Esophagus squamous epithelium (tissue), 4 donors: ENCODE data around the gene SLC18B1.

Experiments
- POLR2A ChIP-seq, 4 donors: fragments of 450-650 bp; IDR thresholded peaks; one replicate each; pipeline ENCODE4 v1.6.1; 2017; ENCODE audit warnings: antibody characterized with exemption in 4 of 4, mild to moderate bottlenecking in 4 of 4, moderate library complexity in 3 of 4
- TF ChIP-seq, protein P1 (sequence below), 6 experiments: fragments of 450-650 bp in 4 of 6; fragments of 200-600 bp in 2 of 6; sonication (generic) in 2 of 6; IDR thresholded peaks; one replicate each; pipeline ENCODE4 v1.5.1; 2016 to 2019; ENCODE audit warnings: antibody characterized with exemption in 6 of 6, mild to moderate bottlenecking in 4 of 6, moderate library complexity in 4 of 6

DNA sequence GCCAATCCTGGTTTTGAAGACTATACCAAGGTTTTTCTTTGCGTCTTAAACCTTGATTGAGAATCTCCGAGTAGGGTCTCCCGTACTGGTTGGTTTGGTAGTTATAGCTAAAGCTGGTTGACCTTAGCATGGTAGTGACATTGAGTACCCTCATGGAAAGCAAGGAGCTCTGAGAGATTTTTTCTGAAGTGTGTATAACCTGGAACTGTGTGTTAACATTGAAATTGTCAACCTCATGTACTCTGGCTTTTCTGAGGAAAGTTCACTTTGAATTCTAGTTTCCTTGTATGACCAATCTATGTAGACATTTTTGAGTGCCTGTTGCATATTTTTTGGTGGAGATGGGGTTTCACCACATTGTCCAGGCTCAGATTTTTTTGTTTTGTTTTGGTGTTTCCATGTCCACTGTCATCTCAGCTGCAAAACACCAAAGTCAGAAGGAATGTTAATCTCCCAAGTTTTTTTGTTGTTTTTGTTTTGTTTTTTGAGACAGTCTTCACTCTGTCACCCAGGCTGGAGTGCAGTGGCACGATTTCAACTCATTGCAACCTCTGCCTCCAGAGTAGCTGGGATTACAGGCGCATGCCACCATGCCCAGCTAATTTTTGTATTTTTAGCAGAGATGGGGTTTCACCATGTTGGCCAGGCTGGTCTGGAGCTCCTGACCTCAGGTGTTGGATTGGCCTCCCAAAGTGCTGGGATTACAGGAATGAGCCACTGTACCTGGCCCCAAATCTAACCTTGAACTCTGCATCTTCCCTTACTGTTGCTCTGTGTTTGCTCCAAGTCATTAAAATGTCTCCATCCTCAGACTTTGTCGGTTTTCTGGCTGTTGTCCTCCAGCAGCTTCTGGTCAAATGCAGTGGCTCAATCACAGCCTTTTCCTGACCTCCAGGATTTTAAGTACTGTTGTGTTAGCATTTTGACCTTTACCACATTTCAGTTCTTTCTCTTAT lies 20.2 kb upstream of the SLC18B1 start:
- TF ChIP-seq, protein P1, sequence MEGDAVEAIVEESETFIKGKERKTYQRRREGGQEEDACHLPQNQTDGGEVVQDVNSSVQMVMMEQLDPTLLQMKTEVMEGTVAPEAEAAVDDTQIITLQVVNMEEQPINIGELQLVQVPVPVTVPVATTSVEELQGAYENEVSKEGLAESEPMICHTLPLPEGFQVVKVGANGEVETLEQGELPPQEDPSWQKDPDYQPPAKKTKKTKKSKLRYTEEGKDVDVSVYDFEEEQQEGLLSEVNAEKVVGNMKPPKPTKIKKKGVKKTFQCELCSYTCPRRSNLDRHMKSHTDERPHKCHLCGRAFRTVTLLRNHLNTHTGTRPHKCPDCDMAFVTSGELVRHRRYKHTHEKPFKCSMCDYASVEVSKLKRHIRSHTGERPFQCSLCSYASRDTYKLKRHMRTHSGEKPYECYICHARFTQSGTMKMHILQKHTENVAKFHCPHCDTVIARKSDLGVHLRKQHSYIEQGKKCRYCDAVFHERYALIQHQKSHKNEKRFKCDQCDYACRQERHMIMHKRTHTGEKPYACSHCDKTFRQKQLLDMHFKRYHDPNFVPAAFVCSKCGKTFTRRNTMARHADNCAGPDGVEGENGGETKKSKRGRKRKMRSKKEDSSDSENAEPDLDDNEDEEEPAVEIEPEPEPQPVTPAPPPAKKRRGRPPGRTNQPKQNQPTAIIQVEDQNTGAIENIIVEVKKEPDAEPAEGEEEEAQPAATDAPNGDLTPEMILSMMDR (IDR thresholded peaks at IDR 0.05) = no peak
- no peak for TF ChIP-seq POLR2A (IDR thresholded peaks at IDR 0.05)
